Cerebellar nuclear complex (tissue), 1 donor: ENCODE results near the gene CAMKK2.
"Not testable (repeated sequence)": the region's sequence is repeated elsewhere in the genome, so short reads cannot be mapped to it uniquely, and the experiment has no call there.

ENCODE experiments used
- DNase-seq, 2 experiments: peaks; one replicate each; lab custom pipeline; 2025; lab: John Stamatoyannopoulos, UW

The CAMKK2 gene

DNA sequence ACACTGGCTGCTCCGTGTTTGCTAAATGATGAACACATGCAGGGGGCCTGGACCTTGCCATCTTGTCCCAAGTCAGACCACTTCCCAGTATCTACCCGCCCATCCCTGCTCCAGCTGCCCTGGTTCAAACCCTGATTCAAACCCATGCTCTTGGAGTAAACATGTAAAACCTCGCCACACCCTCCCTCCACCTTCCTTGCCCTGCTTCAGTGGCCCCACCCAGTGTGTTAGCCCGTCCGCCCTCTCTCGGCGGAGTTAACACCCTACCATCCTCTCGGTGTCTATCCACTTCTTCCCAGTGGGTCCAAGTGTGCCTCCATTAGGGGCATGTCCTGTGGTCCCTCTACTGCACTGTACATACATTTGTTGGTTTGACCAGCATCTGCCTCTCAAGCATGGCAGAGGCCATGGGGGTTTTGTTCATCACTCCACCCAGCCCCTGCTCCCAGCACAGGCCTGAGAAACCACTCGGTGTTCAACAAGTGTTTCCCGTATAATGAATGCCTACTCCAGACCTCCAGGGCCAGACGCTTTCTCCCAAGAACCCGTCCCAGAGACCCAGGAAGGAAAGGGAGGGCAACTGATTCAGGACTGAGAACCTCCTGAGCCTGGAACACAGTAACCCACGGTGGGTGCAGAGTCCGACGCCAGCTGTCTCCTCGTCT is 49.5 kb downstream of the CAMKK2 start:
- DNase-seq: no peak

DNA sequence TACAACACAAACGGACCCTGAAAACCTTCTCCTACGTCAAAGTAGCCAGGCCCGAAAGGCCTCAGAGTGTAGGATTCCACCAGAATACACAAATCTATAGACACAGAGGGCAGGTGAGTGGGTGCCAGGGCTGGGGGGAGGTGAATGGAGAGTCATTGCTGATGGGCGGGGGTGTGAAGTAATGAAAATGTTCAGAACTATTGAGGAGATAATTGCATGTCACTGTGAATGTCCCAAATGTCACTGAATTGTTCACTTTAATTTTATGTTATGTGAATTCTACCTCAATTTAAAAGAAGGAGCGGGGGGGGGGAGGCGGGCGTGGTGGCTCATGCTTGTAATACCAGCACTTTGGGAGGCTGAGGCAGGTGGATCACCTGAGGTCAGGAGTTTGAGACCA is 50.6 kb downstream of the CAMKK2 start:
- no peak for DNase-seq

DNA sequence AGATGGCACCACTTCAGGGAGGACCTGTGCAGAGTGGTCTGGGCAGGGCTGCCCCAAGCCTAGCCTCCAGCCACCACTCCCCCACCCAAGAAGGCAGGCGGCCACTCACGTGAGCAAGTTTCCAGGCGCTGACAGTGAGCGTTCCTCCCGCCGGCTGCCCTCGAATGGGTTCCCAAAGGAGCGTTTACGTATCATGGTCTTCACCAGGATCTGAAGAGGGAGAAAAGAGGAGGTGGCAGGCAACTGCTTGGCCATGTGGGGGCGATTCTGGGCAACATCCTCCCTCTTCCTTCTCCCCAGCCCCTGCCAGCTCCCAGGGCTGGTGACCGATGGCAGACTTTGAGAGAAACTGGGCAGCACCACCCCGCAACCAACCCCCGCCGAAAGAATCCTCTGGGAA is 51.5 kb downstream of the CAMKK2 start:
- no peak for DNase-seq

DNA sequence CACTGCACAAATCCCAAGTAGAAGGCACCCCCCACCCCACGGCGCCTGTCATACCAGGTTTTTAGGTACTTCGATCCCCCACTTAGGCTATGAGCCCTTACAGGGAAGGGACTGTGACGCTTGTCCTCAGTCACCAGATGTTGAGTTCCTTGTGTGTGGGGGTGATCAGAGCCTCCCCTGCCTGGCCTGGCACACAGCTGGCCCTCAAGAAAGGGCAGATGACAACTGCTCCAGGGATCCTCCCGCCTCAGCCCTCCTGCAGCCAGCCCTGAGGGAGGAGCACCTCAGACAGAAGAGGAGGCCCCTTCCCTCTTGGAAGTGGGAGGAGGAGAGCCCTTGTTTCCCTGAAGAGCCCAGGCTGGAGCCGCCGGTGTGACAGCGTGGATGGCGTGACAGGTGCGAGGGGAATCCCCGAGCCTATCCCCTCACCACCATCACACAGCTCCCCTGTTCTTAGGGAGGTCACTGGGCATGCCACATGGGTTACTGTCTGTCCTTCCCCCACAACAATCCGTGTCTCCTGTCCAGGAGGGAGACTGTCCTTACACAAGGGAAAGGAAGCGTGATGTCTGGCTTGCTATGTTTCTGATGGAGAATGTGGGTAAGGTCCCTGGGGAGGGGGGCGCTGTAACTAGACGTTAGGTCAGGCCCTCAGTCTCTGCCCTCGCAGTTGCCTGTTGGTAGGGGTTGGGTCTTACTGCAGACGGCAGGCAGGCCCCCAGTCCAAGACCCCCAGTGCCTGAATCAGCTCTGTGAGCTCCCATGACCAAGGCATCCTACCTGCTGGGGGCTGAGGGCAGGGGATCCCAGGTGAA is 55.1 kb downstream of the CAMKK2 start:
- DNase-seq: no peak

DNA sequence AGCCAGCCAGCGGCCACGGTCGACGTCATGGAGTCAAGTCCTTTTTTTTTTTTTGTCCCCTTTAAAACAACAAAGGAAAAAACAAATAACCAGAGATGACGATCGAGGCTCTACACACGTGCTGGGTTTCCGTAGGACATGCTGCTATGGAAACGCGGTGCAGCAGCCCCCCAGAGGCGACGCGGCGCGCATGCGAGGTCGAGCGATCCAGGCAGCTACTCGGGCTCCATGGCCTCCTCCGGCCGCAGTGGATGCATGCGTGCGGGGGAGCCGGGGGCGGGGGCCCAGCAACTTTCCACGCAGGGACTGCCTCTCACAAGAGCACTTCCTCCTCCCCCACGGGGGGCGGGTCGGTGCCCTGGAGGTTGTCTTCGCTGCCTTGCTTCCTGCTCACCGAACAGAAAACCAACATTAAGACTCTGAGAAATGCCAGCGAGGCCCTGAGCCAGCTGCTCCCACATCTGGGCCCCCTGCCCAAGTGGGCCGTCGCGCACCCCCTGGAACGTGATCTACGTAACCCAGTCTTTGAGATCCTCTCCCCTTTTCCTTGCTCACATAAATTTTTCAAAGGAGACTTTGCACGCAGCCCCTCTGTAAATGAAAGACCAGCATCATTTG is 55.9 kb downstream of the CAMKK2 start:
- DNase-seq: no peak

DNA sequence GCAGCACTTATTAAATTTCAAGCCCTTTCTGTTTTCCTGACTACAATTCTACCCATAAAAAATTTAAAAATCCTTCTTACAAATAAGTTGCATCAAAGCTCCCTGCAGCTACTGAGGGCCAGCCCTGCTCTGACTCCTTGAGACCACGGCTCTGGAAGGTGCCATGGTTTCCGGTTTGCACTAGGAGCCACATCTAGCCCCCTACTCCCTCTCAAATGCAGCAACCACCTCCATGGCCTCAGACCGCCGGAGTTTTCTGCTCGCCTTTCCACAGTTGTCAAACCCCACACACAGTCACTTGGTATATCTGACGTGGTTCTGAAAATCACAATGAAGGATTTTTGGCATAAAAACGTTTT is 56.5 kb downstream of the CAMKK2 start:
- no peak for DNase-seq

DNA sequence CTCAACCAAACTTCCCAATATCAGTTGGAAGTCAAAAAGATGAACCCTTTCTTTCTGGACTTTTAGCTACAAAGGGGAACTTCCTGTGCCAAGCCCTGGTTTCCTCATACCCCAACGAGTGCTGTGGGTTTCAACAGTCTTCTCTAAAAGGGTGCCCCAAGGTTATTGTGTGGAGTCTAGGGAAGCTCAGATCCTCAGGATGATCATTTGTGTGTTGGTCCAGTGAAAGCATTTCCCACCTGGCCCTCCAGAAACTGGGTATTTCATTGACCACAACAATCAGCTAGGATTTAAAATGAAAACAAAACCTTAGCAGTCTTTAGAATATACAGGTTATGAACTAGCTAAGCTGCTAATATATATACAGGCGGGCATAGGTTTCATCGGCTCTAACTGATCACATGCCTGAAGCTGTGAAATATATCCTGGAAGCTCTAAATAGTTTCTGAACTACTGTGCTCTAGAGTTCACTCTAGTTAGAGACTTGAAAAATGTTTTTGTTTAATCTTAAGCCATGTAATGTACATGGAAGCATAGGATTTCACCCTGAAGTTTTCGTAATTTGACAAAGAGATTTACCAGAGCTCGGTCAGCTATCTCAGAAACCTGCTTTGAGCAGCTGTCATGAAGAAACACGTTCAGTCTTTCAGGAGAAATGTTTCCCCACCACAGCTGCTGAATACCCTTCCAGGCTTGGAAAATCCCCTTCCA is 57.0 kb downstream of the CAMKK2 start:
- DNase-seq: no peak

DNA sequence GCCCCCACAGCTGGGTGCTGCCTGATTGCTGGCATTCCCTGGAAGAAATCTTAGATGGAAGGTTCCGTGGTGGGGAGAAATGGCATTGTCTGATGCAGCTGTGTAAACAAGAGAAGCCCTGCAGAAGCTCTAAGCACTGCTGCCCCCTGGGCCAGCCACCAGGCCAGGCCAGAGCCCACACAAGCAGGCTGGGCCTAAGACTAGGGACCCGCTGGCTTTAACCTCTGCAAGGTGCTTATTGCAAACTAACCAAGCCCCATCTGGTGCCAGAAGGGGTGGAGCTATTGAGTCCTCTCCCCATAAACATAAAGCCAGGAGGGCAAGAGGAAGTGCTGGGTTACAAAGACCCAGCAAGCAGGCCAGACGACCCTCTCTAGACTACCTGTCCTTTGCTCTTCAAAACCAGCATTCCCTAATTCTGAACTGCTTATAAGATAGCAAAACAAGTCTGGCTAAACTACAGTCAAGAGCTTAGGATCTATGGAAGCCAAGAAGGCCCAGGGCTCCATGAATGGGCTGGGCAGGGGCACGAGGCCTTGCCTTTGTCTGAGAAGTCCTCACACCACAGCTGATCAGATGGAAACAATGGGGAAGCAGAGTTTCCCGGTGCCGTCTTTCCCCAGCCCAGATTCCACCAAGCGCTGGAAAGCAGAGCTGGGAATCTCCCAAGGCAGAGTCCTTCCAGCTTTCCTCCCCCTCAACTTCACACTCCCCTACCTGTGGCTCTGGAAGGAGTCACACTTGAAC is 57.7 kb downstream of the CAMKK2 start:
- no peak for DNase-seq

DNA sequence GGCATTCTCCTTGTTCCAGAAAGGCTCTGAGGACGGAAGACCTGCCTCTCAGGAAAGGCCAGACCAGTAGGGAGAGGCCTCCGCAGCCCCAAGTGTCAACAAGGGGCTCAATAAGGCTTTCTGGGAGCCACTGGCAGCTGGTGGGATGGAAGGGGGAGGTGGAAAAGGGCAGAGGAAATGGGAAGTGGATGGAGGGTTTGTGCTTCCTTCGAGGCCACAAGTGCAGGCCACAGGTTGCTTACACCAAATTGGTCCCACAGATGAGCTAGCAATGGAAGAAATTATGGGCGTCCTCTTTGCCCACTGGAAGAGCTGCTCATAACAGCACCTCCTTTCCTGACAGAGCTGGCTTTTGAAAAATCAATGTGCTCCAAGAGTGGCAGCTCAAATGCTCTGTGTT is 58.4 kb downstream of the CAMKK2 start:
- DNase-seq: no peak

DNA sequence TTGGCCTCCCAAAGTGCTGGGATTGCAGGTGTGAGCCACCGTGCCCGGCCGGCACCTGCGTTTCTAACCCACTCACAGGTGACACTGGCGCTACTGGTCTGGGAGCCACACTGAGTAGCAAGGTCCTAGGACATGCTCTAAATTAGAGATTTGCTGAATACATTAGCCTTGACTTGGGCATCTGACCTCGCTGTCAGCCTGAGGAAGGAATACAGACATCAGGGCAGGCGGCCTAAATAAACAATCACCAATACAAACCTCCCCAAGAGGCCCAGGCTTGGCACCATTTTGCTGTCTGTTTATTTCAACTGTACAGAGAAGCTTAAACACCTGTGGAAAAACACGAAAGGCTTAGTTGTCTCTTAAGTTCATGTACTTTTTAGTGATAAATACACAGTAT is 59.1 kb downstream of the CAMKK2 start:
- DNase-seq: no peak

DNA sequence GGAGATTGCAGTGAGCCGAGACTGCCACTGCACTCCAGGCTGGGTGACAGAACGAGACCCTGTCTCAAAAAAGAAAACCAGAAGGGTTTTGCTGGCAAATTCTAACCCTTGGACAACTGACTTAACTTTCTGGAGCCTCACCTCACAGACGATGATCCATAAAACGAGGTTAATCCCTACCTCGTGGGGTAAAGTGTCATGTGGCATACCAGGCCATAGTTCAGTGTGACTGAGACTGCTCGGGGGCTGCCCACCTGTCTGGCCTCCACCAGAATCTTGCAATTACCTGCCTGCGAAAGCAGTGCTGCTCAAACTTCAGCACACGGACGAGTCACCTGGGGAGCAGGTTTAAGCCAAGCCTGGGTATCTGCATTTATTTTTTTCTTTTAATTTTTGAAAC is 59.7 kb downstream of the CAMKK2 start:
- no peak for DNase-seq

DNA sequence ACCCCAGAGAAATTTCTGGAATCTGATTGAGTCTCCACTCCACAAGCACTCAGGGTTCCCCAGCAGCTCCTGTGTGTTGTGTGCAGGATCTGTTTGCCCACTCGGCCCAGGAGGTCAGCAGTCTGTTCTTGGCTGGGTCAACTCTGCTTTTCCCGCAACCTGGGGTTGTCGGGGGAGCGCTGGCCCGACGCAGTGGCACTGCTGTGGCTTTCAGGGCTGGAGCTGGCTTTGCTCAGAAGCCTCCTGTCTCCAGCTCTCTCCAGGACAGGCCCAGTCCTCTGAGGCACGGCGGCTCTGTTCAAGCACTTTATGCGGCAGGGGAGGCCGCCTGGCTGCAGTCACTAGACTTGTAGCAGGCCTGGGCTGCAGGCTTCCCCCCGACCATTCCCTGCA is 62.9 kb downstream of the CAMKK2 start:
- no peak for DNase-seq

DNA sequence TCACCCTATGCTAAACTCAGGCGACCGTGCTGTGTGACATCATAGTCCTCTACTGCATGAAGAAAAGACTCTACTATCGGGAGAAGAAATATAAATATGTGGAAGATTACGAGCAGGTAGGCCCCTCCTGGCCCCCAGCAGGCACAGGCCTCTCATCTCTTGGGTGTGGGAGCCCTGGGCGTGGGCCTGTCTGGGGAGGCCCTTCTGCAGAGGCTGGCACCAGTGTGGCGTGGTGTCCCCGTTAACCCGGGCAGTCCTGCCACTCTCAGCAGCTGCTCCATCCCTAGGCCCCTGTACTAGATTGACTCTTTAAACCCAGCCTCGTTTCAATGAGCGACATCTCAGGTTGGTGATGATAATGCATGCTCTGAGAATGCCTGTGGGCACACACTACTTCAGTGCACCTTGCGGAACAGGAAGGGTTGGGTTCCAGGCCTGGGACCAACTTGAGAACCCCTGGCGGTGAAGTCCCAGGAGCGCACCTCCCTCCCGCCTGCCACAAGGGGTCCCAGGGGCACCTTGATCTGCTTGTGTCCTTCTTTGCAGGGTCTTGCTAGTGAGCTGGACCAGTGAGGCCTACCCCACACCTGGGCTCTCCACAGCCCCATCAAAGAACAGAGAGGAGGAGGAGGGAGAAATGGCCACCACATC is 63.4 kb downstream of the CAMKK2 start:
- no peak for DNase-seq

DNA sequence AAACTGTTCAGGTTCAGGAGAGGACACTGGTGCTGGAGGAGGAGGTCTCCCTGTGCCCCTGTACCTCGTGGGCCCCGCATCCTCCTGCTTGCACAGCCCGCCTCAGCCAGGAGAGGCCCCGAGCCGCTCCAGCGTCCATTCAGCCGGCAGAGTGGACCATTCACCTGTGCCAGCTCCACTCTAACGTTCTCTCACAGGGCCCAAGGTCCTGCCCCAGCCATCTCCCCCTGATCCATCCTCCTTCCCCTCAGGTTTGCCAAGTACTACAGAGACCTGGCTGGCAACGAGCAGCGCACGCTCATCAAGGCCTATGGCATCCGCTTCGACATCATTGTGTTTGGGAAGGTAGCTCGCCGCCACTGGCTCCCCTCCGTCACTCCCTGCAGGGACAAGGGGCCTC is 64.3 kb downstream of the CAMKK2 start:
- DNase-seq: no peak

DNA sequence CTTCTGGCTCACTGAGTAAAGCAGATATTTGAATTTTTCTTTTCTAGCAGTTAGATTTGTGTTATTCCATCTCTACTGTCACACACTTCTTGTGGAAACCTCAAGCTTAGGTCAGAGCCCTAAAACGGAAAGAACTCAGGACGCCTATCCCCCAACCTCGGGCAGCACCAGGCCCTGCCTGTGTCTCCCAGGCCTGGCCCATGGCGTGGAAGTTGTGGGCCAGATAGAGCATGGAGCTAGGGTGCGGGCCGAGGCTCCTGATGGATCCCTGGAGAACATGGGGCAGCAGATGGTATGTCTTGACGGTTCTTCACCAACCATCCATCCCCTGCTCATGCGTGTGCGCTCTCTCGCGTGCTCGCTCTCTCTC is 66.0 kb downstream of the CAMKK2 start:
- no peak for DNase-seq

DNA sequence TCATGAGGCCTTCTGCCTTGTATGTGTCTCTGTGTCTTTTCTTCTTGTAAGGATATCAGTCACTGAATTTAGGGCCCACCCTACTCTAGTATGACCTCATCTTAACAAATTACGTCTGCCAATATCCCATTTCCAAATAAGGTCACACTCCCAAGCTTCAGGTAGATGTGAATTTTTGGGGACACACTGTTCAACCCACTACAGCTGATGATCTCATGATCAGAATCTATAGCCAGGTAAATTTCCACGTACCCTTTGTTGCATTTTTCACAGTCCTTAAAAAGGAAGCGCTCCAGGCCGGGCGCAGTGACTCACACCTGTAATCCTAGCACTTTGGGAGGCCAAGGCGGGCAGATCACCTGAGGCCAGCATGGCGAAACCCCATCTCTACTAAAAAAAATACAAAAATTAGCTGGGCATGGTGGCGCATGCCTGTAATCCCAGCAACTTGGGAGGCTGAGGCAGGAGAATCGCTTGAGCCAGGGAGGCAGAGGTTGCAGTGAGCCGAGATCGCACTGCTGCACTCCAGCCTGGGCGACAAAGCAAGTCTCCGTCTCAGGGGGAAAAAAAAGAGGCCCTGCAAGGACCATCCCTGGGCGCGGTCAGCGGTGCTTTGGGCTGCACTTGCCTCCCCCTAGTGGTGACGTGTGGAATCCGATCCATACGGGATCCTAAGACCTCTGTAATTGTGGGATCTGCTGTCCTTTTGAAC is 66.5 kb downstream of the CAMKK2 start:
- peak in 1 of 2 experiments; percentile 37 for DNase-seq

DNA sequence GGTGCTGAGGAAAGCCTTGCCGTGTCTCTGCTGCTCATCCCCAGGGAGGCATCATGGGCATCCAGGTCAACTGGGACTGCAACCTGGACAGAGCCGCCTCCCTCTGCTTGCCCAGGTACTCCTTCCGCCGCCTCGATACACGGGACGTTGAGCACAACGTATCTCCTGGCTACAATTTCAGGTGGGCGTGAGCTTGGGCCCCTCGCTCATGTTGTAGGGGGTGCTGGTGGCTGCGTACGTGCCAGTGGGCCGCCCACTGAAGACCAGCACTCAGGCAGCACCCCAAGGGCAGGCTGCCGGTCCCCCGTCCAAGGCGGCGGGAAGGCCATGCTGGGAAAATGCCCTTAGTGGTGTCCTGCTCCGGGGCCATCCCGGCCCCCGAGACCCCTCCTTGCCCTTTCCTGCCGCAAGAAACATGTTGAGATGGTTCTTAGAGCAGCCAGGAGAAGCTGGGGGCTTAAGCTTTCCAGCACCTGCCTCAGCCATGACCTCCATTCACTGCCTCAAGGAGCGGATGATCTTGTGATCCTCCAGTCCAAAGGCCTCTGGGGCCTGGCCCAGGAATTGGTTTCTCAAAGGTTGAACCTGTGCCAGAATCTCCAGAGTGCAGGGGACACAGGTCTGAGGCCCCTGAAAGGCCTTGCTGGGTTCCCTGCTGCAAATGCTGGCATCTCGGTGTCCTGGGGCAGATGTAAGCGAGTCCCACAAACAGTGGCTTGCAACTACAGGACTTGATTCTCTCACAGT is 67.4 kb downstream of the CAMKK2 start:
- no peak for DNase-seq

DNA sequence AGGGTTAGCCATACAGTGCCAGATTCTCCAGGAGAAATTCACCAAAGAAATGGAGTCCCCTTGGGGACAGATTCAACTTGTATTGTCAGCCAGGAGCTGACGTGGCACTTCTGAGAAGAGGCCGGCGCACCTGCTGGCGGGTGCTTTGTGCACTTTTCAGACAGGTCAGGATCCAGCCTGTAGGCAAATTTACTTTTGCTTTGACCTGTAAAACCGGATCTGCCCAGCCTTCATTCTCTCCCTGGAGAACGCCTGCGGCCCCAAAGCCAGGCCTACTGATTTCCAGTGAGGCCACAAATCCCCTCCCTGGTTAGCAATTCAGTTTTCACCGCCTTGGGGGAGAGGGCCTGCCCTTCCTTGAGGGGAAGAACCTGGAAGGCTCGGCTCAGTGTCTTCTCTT is 69.2 kb downstream of the CAMKK2 start:
- no peak for DNase-seq

DNA sequence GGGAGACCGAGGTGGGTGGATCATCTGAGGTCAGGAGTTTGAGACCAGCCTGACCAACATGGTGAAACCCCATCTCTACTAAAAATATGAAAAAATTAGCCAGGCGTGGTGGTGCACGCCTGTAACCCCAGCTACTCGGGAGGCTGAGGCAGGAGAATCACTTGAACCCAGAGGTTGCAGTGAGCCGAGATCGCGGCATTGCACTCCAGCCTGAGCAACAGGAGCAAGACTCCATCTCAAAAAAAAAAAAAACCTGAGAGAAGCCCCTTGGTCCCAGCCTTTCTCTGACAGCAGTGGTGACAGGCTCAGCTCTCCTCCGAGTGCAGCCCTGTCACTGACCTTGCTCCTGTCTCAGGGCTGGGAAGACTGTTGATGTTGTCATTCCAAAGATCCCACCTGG is 69.6 kb downstream of the CAMKK2 start:
- DNase-seq: not testable (repeated sequence)

DNA sequence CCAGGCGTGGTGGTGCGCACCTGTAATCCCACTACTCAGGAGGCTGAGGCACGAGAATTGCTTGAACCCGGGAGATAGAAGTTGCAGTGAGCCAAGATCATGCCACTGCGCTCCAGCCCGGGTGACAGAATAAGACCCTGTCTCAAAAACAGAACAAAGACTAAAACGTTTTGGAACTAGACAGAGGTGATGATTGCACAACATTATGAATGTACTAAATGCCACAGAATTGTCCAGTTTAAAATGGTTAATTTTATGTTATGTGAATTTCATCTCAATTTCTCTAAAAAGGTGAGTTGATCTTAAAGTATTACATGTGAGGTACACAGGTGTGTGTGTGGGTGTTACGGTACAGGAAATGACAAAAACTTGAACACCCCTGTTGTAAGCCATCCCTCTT is 70.1 kb downstream of the CAMKK2 start:
- no peak for DNase-seq
